G401 (cell line): ENCODE results near the gene ZNF586. TPM values are rescaled to one million over a fixed set of nuclear protein-coding genes. Genes with fewer than 3 reads are reported as not detected.
A peak's percentile ranks its signal among the peaks of the same experiment; 100 is the strongest.
"Not testable (repeated sequence)": the region's sequence is repeated elsewhere in the genome, so short reads cannot be mapped to it uniquely, and the experiment has no call there.

Source experiments
- DNase-seq: peaks from one replicate; pipeline ENCODE4 v3.0.0-alpha.2; 2015; ENCODE audit warnings: low spot score
- in situ Hi-C: cut with HindIII; loops from 2 replicates; pipeline ENCODE4 v1.10.0; 2016; ENCODE audit warnings: low sequenced_read_pairs, mixed read lengths
- total RNA-seq: library from RNA; depleted of rRNA; stranded (reverse); fragments of >200 nt; shearing (Covaris generic); gene quantifications from 2 replicates; pipeline ENCODE4 v1.2.3, GENCODE V29; 2014; rRNA removed

The ZNF586 gene
- total RNA-seq: 11.3 and 20.8 TPM in 2 replicates

DNA sequence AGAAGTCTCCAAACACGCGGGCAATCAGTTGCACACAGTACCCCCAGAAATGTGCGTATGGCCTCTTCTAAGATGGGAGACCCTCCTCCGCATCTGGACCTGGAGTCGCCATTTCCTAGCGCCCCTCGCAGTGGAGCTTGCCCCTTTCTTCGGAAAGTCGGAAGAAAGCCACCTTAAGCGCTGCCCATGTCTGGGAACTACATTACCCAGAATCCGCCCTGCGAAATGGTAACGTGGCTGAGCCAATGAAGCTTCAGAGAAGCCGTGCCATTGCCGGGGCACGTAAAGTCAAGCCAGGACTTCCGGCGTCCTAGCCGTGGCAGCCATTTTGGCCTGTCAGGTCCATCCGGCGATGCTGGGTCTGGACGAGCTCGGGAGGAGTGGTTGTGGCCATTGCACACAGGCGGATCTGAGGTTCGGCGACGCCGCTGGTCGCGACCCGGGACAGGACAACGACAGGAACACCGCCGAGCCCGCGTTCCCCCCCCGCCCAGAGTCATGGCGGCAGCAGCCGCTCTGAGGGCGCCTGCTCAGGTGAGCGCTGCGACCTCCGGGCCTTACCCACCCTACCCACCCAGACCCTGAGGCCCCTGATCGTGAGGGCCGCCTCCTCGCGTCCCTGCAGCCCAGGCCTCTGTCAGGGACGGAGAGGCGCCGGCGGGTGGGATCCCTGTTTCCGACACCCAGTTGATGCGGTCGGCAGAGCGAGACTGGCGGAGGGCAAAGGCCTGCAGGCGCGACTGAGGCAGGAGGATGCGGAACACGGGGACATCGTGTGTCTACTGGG is at the start of gene ZNF586:
Gene ZNF586 (plus strand): TSS at position 332 of the 787 bp plus-strand sequence. CDS start 167 bp downstream, at position 499.
- DNase-seq: peak; percentile 97
- in situ Hi-C loops: no loop called here

GRCh38 chr19:57719901-57720519 is 49.5 kb upstream of the ZNF586 start:
- in situ Hi-C loops: no loop called here
- peak; percentile 80 for DNase-seq

GRCh38 chr19:57720878-57721277 is 48.6 kb upstream of the ZNF586 start:
- DNase-seq: no peak
- in situ Hi-C loops: no loop called here

- peak; percentile 72 for DNase-seq
- in situ Hi-C loops: not testable (repeated sequence)
Measured at GRCh38 chr19:57738320-57738719, 31.2 kb upstream of the ZNF586 start.

DNA sequence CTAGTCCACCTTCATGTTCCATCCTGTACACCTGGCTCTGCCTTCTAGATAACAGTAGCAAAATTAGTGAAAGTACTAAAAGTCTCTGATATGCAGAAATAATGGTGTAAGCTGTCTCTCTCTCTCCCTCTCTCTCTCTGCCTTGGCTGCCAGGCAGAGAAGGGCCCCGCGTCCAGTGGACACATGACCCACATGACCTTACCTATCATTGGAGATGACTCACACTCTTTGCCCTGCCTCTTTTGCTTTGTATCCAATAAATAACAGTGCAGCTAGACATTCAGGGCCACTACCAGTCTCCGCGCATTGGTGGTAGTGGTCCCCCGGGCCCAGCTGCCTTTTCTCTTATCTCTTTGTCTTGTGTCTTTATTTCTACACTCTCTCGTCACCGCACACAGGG is 30.7 kb upstream of the ZNF586 start:
- in situ Hi-C loops: not testable (repeated sequence)

DNA sequence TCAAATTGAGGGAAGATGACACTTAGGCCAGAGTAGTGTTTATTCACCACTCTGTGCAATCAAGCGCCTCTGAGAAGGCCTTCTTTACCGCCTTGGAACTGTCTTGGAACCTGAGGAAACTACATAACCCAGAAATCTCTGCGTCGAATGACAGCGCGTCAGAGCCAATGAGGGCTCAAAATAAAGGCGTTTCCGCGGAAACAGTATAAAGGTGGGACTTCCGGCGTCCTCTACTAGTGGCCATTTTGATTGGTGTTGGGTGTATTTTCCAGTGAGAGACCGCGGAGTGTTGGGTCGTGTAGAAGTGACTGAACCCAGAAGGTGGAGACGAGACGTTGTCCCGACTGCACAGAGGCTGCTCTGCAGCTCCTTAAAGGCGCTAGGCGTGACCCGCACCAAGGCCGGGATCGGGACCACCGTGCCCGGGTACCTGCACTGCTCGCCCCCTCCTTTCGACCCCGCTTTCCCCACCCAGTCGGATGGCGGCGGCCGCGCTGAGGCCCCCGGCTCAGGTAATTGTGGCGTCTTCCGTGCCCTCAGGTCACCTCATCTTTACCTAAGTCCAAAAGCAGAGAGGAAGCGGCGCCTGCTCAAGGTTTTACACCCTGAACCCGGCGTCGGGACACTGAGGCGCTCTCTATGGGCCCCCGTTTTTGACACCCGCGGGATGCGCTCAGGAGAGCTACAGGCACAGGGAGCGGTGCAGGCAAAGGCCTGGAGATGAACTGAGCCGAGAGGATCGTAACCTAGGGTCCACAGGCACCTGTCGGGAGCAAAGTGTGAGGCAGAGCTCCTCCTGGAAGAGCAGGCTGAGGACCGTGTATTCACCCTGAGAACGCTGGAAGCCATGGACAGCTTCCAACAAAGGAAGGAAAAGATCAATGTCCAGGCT is 22.6 kb upstream of the ZNF586 start, which contains the start of gene ZNF776:
Gene ZNF776 (plus strand): TSS at position 236 of the 892 bp plus-strand sequence. CDS start 244 bp downstream, at position 480.
- in situ Hi-C loops: no loop called here
- DNase-seq: peak; percentile 97

More for the DNA sequence above, 30.7 kb upstream of the ZNF586 start:
- not testable (repeated sequence) for DNase-seq

- in situ Hi-C loops: no loop called here
- DNase-seq: no peak
Measured at GRCh38 chr19:57747472-57747807, 22.0 kb upstream of the ZNF586 start.

GRCh38 chr19:57748029-57748428 is 21.4 kb upstream of the ZNF586 start:
- DNase-seq: no peak
- in situ Hi-C loops: no loop called here

GRCh38 chr19:57754091-57754673 is 15.3 kb upstream of the ZNF586 start:
- no peak for DNase-seq
- in situ Hi-C loops: no loop called here

- in situ Hi-C loops: no loop called here
- no peak for DNase-seq
Measured at GRCh38 chr19:57755031-57755430, 14.4 kb upstream of the ZNF586 start.

DNA sequence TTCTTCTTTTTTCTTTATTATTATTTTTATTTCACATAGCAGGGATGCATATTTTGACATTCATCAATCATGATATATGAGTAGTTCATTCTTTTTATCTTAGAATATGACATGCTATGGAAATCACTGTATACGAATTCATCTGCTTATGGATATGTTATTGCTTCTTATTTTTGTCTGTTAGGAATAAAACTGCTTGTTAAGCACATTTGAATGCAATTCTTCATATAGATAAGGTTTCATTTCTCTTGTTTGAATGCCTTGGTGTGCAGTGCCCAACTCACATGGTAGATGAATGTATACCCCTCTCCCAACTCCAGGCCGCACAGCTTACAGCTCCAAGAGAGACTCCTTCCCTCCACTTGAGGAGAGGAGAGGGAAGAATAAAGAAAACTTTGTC is 11.5 kb upstream of the ZNF586 start:
- in situ Hi-C loops: no loop called here
- DNase-seq: no peak

DNA sequence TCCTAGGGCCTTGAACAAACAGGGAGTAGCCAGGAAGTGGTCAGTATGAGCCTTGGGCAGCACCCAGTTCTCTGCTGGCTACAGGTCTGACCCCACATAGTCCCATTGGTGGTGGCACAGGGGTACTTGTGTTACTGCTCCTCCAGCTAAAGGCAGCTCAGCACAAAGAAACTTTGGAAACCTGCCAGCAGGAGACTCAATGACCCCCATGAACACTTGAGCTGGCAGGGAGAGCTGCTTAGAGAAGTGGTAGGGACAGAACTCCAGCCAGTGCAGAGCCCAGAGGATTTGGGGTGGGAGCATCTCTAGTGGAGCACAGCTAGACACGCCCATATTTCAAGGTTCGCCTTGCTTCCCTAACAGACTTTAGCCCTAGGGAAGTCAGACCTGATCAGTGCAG is 10.4 kb upstream of the ZNF586 start:
- in situ Hi-C loops: no loop called here
- DNase-seq: no peak

- in situ Hi-C loops: no loop called here
- no peak for DNase-seq
Measured at GRCh38 chr19:57771417-57771816, 1.9 kb downstream of the ZNF586 start.

DNA sequence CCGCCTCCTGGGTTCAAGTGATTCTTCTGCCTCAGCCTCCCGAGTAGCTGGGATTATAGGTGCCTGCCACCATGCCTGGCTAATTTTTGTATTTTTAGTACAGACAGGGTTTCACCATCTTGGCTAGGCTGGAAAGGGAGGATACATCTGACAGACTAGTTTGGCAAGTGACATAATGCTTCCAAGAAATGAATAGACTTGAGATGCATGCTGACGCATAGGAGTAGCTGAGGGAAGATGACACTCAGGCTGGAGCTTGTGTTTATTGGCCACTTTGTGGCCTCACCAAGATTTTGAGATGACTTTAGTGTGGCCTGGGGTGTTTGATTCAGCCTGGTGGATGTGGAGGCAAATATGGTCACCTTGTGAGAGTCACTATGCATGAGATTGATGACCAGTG is 4.0 kb downstream of the ZNF586 start:
- no peak for DNase-seq
- in situ Hi-C loops: no loop called here

GRCh38 chr19:57776764-57777296 is 7.4 kb downstream of the ZNF586 start:
- in situ Hi-C loops: no loop called here
- DNase-seq: no peak

DNA sequence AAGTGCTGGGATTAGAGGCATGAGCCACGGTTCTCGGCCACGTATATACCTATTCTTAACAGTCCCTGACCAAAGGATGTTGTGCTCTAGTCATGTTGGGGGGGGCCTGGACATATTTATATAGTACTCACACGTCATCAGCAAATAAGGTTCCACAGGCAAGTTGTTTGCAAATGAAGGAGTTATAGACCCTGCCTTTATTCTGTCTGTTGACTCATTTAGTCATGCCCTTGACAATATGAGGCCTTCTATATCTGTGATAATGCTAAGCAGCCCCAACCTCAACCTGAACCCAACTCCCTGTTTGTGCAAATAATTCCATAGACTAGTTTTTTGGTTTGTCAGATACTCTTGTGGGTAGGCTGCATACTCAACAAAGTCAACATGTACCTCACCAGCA is 8.9 kb downstream of the ZNF586 start:
- DNase-seq: no peak
- in situ Hi-C loops: no loop called here

DNA sequence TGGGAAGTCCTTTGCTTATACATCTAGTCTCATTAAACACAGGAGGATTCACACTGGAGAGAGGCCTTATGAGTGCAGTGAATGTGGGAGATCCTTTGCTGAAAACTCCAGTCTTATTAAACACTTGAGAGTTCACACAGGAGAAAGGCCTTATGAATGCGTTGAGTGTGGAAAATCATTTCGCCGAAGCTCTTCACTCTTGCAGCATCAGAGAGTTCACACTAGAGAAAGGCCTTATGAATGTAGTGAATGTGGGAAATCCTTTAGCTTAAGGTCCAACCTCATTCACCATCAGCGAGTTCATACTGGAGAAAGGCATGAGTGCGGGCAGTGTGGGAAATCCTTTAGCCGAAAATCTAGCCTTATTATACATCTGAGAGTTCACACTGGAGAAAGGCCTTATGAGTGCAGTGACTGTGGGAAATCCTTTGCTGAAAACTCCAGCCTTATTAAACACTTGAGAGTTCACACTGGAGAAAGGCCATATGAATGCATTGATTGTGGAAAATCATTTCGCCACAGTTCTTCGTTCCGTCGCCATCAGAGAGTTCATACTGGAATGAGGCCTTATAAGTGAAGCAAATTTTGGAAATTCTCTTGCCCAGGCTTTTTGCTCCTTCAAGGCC is 9.9 kb downstream of the ZNF586 start:
- no peak for DNase-seq
- in situ Hi-C loops: no loop called here

- DNase-seq: no peak
- in situ Hi-C loops: no loop called here
Measured at GRCh38 chr19:57786286-57786685, 16.8 kb downstream of the ZNF586 start.

DNA sequence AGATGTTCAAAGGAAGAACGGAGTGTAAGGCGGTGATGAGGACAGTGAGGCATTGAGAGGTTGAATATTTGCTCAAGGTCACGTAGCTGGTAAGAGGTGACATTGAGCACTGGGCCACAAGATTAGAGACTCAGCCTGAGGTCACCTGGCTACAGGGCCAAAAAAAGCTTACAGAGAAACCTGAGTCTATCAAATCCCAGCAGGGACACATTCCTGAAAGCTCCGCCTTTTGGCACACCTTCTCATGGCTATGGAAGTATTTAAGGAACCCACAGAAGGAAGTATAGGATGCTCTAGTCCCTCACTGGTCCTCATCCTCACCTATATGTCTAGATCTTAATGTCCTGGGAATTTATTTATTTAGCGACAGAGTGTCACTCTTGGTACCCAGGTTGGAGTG is 17.4 kb downstream of the ZNF586 start:
- DNase-seq: no peak
- in situ Hi-C loops: no loop called here
